Amniotic epithelial cell (primary cell): ENCODE measurements around the gene SPIB.

Source experiments
- DNase-seq: peaks from one replicate; pipeline ENCODE4 v3.0.0-alpha.2; 2010; ENCODE audit warnings: low read depth

SPIB gene

GRCh38 chr19:50444059-50444458, 25.3 kb downstream of the SPIB start:
- DNase-seq: no peak

GRCh38 chr19:50447053-50447452, 28.3 kb downstream of the SPIB start:
- DNase-seq: no peak

- no peak for DNase-seq
Measured at GRCh38 chr19:50447750-50448149, 29.0 kb downstream of the SPIB start.

GRCh38 chr19:50449236-50449899, 30.6 kb downstream of the SPIB start:
- no peak for DNase-seq

- no peak for DNase-seq
Measured at GRCh38 chr19:50450369-50451222, 31.9 kb downstream of the SPIB start.

- no peak for DNase-seq
Measured at GRCh38 chr19:50451223-50451534, 32.4 kb downstream of the SPIB start.

GRCh38 chr19:50453243-50453642, 34.5 kb downstream of the SPIB start:
- DNase-seq: no peak

GRCh38 chr19:50455992-50456391, 37.3 kb downstream of the SPIB start:
- DNase-seq: no peak

- DNase-seq: no peak
Measured at GRCh38 chr19:50457300-50457699, 38.6 kb downstream of the SPIB start.

GRCh38 chr19:50458396-50459066, 39.8 kb downstream of the SPIB start:
- DNase-seq: no peak

- DNase-seq: no peak
Measured at GRCh38 chr19:50459067-50459456, 40.3 kb downstream of the SPIB start.

- DNase-seq: no peak
Measured at GRCh38 chr19:50459638-50460037, 40.9 kb downstream of the SPIB start.

GRCh38 chr19:50460161-50460765, 41.5 kb downstream of the SPIB start:
- peak; percentile 6 for DNase-seq

GRCh38 chr19:50461066-50461875, 42.5 kb downstream of the SPIB start:
- DNase-seq: peak; percentile 53

GRCh38 chr19:50462970-50463369, 44.2 kb downstream of the SPIB start:
- DNase-seq: no peak

GRCh38 chr19:50464348-50464747, 45.6 kb downstream of the SPIB start:
- DNase-seq: no peak

- no peak for DNase-seq
Measured at GRCh38 chr19:50465000-50465399, 46.3 kb downstream of the SPIB start.

GRCh38 chr19:50465986-50466705, 47.4 kb downstream of the SPIB start:
- no peak for DNase-seq

GRCh38 chr19:50466706-50467039, 47.9 kb downstream of the SPIB start:
- no peak for DNase-seq

GRCh38 chr19:50467566-50467965, 48.8 kb downstream of the SPIB start:
- no peak for DNase-seq

- DNase-seq: no peak
Measured at GRCh38 chr19:50468818-50469217, 50.1 kb downstream of the SPIB start.
